NCI-H748 treated with DMSO at 0.1 percent for 48 hours (cell line): ENCODE data around the gene ZFP14.

Experiments
- DNase-seq: peaks from one replicate; lab custom pipeline; 2025; lab: John Stamatoyannopoulos, UW

ZFP14 gene

GRCh38 chr19:36378625-36379509 lies at the start of gene ZFP14:
ZFP14 (minus strand) TSS chr19:36379201; CDS start chr19:36367892, 11,309 bp downstream.
- peak; percentile 85 for DNase-seq

GRCh38 chr19:36423925-36424324 lies 44.9 kb upstream of the ZFP14 start:
- no peak for DNase-seq

GRCh38 chr19:36421749-36422481 lies 42.9 kb upstream of the ZFP14 start:
- DNase-seq, result no peak

- DNase-seq, result no peak
Measured at GRCh38 chr19:36420961-36421748, 42.2 kb upstream of the ZFP14 start.

- peak; percentile 41 for DNase-seq
Measured at GRCh38 chr19:36418287-36419001, 39.4 kb upstream of the ZFP14 start, which contains the start of gene ZFP82. ZFP82 (minus strand) TSS chr19:36418644; CDS start chr19:36409789, 8,855 bp downstream.

- no peak for DNase-seq
Measured at GRCh38 chr19:36417752-36418286, 38.8 kb upstream of the ZFP14 start.

- DNase-seq, result no peak
Measured at GRCh38 chr19:36409841-36410240, 30.8 kb upstream of the ZFP14 start.

- no peak for DNase-seq
Measured at GRCh38 chr19:36408101-36408500, 29.1 kb upstream of the ZFP14 start.

- DNase-seq, result no peak
Measured at GRCh38 chr19:36404498-36404897, 25.5 kb upstream of the ZFP14 start.

- DNase-seq, result no peak
Measured at GRCh38 chr19:36401475-36401874, 22.5 kb upstream of the ZFP14 start.

- DNase-seq, result no peak
Measured at GRCh38 chr19:36398571-36398970, 19.6 kb upstream of the ZFP14 start.

- DNase-seq, result no peak
Measured at GRCh38 chr19:36392916-36393673, 14.1 kb upstream of the ZFP14 start.

GRCh38 chr19:36379510-36379819 lies 464 bp upstream of the ZFP14 start:
- DNase-seq, result no peak

GRCh38 chr19:36377541-36378178 lies 1.3 kb downstream of the ZFP14 start:
- DNase-seq, result no peak

GRCh38 chr19:36373638-36374156 lies 5.3 kb downstream of the ZFP14 start:
- DNase-seq, result no peak

GRCh38 chr19:36371886-36372285 lies 7.1 kb downstream of the ZFP14 start:
- no peak for DNase-seq

- no peak for DNase-seq
Measured at GRCh38 chr19:36363845-36364244, 15.2 kb downstream of the ZFP14 start.

- no peak for DNase-seq
Measured at GRCh38 chr19:36340786-36341372, 38.1 kb downstream of the ZFP14 start.
